HG03175 (cell line): Measurements from ENCODE around the gene PHF12.
"Not testable (repeated sequence)": the region's sequence is repeated elsewhere in the genome, so short reads cannot be mapped to it uniquely, and the experiment has no call there.

Experiments used
- ATAC-seq: cut with Tn5 transposase; IDR thresholded peaks from one replicate; pipeline ENCODE4 v1.9.1; 2021; ENCODE audit warnings: mild to moderate bottlenecking, moderate library complexity; ENCODE audit not compliant: unreplicated experiment

The PHF12 gene

GRCh38 chr17:28885951-28886350 is 65.4 kb downstream of the PHF12 start:
- no peak for ATAC-seq

GRCh38 chr17:28885363-28885762 is 66.0 kb downstream of the PHF12 start:
- ATAC-seq, result no peak

- ATAC-seq, result no peak
These were observed 67.2 kb downstream of the PHF12 start for GRCh38 chr17:28883967-28884702.

- no peak for ATAC-seq
These were observed 69.0 kb downstream of the PHF12 start for GRCh38 chr17:28882154-28882895.

GRCh38 chr17:28881533-28882056 is 69.7 kb downstream of the PHF12 start:
- no peak for ATAC-seq

GRCh38 chr17:28880572-28880945 is 70.8 kb downstream of the PHF12 start:
- ATAC-seq, result no peak

GRCh38 chr17:28879886-28880571 is 71.3 kb downstream of the PHF12 start:
- ATAC-seq, result no peak

GRCh38 chr17:28878981-28879380 is 72.3 kb downstream of the PHF12 start:
- ATAC-seq, result no peak

- no peak for ATAC-seq
These were observed 73.0 kb downstream of the PHF12 start for GRCh38 chr17:28878158-28878910.

- ATAC-seq, result not testable (repeated sequence)
These were observed 74.1 kb downstream of the PHF12 start for GRCh38 chr17:28877150-28877711.

- ATAC-seq, result no peak
These were observed 75.3 kb downstream of the PHF12 start for GRCh38 chr17:28875848-28876550.

GRCh38 chr17:28874750-28875149 is 76.6 kb downstream of the PHF12 start:
- no peak for ATAC-seq

GRCh38 chr17:28873839-28874238 is 77.5 kb downstream of the PHF12 start:
- no peak for ATAC-seq

- ATAC-seq, result peak; percentile 94
These were observed 80.2 kb downstream of the PHF12 start for GRCh38 chr17:28871056-28871579.

GRCh38 chr17:28867276-28867675 is 84.0 kb downstream of the PHF12 start:
- ATAC-seq, result no peak

- ATAC-seq, result no peak
These were observed 85.2 kb downstream of the PHF12 start for GRCh38 chr17:28865946-28866752.

GRCh38 chr17:28864991-28865849 is 86.1 kb downstream of the PHF12 start:
- ATAC-seq, result no peak

- ATAC-seq, result no peak
These were observed 87.4 kb downstream of the PHF12 start for GRCh38 chr17:28863953-28864352.
